ENCODE measurements around the gene BCAS3. TPM values are rescaled to one million over a fixed set of nuclear protein-coding genes. Genes with fewer than 3 reads are reported as not detected.

BCAS3 gene
- total RNA-seq, 4 donors from 2014 or later: 13.0 to 27.8 (median 20.7) TPM

DNA sequence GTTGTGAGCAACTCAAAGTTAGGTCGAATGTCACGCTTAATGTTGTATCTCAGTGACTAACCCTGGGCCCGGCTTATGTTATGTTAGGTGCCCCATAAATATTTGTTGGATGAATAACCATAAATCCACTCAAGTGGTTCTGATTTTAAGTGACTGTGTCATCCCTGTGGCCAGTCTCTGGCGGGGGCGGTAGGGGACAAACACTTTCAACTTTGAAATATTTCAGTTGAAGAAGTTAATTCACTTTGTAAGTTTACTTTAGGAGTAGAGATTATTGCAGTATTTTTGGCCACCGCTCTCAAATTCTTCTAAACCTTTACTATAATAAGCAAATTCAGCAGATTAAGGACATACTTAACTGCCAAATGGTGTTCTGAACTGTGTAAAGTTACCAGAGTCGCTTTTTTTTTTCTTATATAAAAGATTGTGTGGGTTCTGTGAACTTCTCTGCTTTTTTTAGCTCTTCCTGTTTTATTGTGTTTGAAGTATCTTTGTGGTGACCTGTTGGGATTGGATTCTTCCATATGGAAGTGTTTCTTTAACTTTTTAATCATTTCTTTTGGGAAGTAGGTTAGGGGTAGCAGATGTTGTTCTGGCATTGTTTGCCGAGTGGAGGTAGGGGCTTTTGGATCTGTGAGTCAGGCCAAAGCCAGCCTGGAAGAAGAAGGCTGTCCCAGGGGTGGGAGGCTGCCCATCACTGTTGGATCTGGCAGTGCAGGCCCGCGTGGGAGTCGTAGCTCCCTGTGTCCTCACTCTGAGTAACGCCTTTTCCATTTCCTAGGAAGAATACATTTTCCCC, 660.5 kb downstream of the BCAS3 start:
- WGBS, 2 donors: 64 to 75% methylated on average over 11 to 12 of the region's 12 CpGs
- peak overlapping the region; percentile 36 to 76 (median 70) for H3K27ac ChIP-seq
- TF ChIP-seq, protein P1, sequence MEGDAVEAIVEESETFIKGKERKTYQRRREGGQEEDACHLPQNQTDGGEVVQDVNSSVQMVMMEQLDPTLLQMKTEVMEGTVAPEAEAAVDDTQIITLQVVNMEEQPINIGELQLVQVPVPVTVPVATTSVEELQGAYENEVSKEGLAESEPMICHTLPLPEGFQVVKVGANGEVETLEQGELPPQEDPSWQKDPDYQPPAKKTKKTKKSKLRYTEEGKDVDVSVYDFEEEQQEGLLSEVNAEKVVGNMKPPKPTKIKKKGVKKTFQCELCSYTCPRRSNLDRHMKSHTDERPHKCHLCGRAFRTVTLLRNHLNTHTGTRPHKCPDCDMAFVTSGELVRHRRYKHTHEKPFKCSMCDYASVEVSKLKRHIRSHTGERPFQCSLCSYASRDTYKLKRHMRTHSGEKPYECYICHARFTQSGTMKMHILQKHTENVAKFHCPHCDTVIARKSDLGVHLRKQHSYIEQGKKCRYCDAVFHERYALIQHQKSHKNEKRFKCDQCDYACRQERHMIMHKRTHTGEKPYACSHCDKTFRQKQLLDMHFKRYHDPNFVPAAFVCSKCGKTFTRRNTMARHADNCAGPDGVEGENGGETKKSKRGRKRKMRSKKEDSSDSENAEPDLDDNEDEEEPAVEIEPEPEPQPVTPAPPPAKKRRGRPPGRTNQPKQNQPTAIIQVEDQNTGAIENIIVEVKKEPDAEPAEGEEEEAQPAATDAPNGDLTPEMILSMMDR (IDR thresholded peaks at IDR 0.05): no peak
- no peak for TF ChIP-seq POLR2A (IDR thresholded peaks at IDR 0.05)
- peaks cover 0 to 17% (median 0%) of the 10 kb centered on the region in 4 donors for H3K27me3 ChIP-seq
- intact Hi-C loops (cut with DNase I): no loop called here
- H3K36me3 ChIP-seq: no peaks in the 10 kb centered on the region
- no peak overlapping the region for H3K4me3 ChIP-seq
- DNase-seq: no peak
- H3K4me1 ChIP-seq: peaks cover 9 to 45% (median 30%) of the 10 kb centered on the region in 3 donors
- no peaks in the 10 kb centered on the region for H3K9me3 ChIP-seq

DNA sequence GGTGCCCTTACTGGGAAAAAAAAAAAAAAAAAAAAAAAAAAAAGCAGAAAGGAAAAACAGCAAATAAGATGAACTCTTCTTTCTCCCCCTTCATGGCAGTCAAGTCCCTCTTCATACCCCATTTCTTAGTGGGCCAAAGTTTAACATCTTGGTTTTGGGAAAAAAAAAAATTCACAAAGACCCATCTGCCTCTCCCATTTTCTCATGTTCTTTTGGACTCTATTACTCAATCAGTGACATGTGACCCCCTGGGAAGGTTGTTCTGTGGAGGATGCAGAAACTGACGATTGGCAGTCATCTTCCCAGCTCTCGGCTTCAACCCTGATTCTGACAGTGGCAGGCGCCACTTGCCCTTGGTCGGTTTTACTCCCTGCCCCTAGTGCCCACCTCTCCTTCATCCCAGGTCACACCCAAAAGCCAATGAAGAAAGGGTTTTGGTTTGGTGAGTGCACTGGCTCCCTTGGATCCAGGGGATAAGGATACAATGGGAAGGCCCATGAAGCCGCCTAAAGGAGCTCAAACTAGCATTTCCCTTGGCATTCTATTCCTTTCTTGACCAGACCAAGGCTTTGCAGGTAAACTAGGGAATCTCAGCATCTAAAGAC, 661.3 kb downstream of the BCAS3 start:
- TF ChIP-seq POLR2A (IDR thresholded peaks at IDR 0.05): no peak
- TF ChIP-seq, protein P1 (IDR thresholded peaks at IDR 0.05): no peak

DNA sequence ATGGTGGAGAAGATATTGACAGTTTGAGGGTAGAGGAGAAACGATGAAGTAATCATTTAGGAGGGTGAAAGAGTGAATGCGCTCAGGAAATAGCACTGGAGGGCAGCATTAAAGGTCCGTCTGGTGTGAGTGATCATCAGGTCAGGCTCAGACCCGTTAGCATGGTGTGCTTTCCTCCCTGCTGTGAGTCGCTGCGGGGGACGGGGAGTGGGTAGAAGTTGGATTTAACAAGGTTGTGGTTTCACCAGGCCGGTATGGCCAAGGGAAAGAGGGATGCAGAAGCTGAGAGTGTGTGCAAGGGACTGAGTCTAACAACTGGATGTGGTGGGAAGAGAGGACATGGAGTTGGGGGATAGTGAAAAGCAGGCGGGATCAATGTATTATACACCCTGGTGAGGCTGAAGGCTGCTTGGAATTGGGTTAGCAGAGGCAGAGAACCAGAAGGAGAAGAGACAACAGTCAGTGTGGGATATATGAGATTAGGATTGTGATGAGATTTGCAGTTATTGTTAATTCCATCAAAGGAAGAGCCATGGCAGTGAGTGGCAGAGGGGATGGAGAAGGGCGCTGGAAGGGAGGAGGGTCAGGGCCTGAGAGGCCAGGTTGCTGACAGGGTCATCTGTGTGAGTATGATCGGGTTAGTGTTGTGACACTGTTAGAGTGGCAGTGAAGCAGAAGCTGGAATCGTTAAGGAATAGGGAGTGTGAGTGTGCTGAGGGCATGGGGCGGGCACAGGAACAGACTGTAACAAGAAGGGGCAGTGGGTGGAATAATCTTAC, 663.0 kb downstream of the BCAS3 start:
- no peak overlapping the region for H3K27ac ChIP-seq
- peaks cover 0 to 17% (median 0%) of the 10 kb centered on the region in 4 donors for H3K27me3 ChIP-seq
- DNase-seq: no peak
- no peak for TF ChIP-seq POLR2A (IDR thresholded peaks at IDR 0.05)
- TF ChIP-seq, protein P1 (IDR thresholded peaks at IDR 0.05): no peak
- WGBS, 2 donors: 83 to 87% methylated on average over 13 of the region's 13 CpGs
- H3K36me3 ChIP-seq: no peaks in the 10 kb centered on the region
- H3K9me3 ChIP-seq: no peaks in the 10 kb centered on the region
- intact Hi-C loops (cut with DNase I): no loop called here
- H3K4me3 ChIP-seq: no peak overlapping the region
- H3K4me1 ChIP-seq: peaks cover 6 to 35% (median 21%) of the 10 kb centered on the region in 3 donors

More for the DNA sequence above, 661.3 kb downstream of the BCAS3 start:
- Histone ChIP-seq H3K36me3 (no peaks in the 10 kb centered on the region), H3K9me3 (no peaks in the 10 kb centered on the region), H3K4me3 (no peak overlapping the region), H3K27me3 (peaks cover 0 to 17% (median 0%) of the 10 kb centered on the region in 4 donors), H3K4me1 (peaks cover 9 to 45% (median 30%) of the 10 kb centered on the region in 3 donors), H3K27ac (peak overlapping the region in 3 of 4 donors; percentile 9 to 75 (median 65))
- no peak for DNase-seq
- intact Hi-C loops (cut with DNase I): no loop called here
- WGBS, 2 donors: 75 to 92% methylated on average over 2 to 5 of the region's 5 CpGs

DNA sequence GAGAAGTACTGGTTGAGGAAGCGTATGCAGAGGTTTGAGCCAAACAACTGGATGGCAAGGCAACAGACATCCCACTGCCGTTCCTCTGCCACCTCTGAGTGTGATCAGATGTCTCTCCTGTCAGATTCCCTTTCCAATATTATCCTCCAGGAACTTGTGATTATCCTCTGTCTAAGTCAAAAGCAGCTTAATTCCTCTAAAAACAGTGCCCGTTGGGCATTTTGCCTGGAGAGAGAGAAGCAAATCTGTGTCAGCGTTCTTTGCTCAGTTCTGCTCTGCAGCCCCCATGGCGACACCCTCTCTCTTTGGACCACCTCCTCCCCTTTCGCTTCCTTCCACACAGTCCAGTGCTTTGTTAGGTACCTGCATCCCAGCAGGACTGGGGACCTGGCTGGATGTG, 665.9 kb downstream of the BCAS3 start:
- H3K27ac ChIP-seq: no peak overlapping the region
- intact Hi-C loops (cut with DNase I): no loop called here

More for the DNA sequence above, 665.9 kb downstream of the BCAS3 start:
- Histone ChIP-seq H3K4me1 (peaks cover 0 to 6% (median under 1%) of the 10 kb centered on the region in 3 donors), H3K4me3 (no peak overlapping the region), H3K9me3 (no peaks in the 10 kb centered on the region), H3K27me3 (peaks cover 0 to 7% (median 0%) of the 10 kb centered on the region in 4 donors), H3K36me3 (no peaks in the 10 kb centered on the region)
- TF ChIP-seq POLR2A (IDR thresholded peaks at IDR 0.05): no peak
- TF ChIP-seq, protein P1 (IDR thresholded peaks at IDR 0.05): no peak
- WGBS, 2 donors: 64 to 74% methylated on average over 6 of the region's 6 CpGs
- no peak for DNase-seq
